Mononuclear cell (primary cell): ENCODE data around the gene RUFY3. TPM values are rescaled to one million over a fixed set of nuclear protein-coding genes. Genes with fewer than 3 reads are reported as not detected.

Experiments
- H3K27me3 ChIP-seq: 2 replicates; pipeline ENCODE4 v1.6.0; 2011; ENCODE audit warnings: low read length, control low read depth; ENCODE audit not compliant: insufficient read depth
- H3K4me1 ChIP-seq: 2 replicates; pipeline ENCODE4 v1.5.1; 2011; ENCODE audit warnings: mild to moderate bottlenecking, low read length, control low read depth; ENCODE audit not compliant: insufficient read depth
- H3K4me3 ChIP-seq: 2 replicates; pipeline ENCODE4 v1.5.1; 2011; ENCODE audit warnings: mild to moderate bottlenecking, low read length, moderate library complexity
- H3K9me3 ChIP-seq: 2 replicates; pipeline ENCODE4 v1.5.1; 2011; ENCODE audit warnings: low read depth, mild to moderate bottlenecking, control low read depth, low read length
- total RNA-seq: library from RNA; depleted of rRNA; stranded (reverse); fragments of >200 nt; gene quantifications from one replicate; pipeline ENCODE4 v1.2.3, GENCODE V29; 2012

Gene RUFY3
- total RNA-seq, 1 donor: 40.3 TPM

DNA sequence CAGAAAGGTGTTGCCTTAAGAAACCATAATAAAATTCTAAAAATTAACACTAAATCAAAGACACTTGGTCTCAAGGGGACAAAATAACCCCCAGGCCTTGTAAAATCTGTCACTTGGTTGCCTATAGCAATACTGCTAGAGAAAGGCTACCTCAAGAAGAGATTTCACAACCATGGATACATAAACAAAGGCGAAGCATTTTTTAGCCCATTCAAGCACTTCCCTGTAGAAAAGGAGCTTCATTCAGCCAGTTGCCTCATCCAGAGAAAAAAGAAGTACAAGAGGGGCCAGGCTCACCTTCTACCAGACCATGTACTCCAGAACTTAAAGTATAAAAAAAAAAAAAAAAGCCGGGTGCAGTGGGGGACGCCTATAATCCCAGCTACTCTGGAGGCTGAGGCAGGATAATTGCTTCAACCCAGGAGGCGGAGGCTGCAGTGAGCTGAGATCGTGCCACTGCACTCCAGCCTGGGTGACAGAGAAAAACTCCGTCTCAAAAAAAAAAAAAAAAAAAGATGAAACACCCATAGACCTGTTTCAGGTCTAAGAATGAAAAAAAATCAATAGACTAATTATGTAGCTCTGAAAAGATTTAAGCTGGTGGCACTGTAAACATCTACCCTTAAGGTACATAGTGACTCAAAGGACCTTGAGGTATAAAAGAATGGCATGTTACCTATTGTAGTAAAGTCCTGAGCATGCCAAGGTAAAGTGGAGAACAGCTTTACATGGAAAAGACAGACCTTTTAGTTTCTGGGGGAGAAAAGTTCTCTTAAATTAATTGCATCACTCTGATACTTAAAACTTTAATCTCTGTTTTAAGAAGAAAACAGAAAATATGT is 18.0 kb downstream of the RUFY3 start:
- Histone ChIP-seq H3K27me3 (no peaks in the 10 kb centered on the region), H3K4me3 (no peak overlapping the region), H3K4me1 (peaks cover 41% of the 10 kb centered on the region), H3K9me3 (no peaks in the 10 kb centered on the region)

DNA sequence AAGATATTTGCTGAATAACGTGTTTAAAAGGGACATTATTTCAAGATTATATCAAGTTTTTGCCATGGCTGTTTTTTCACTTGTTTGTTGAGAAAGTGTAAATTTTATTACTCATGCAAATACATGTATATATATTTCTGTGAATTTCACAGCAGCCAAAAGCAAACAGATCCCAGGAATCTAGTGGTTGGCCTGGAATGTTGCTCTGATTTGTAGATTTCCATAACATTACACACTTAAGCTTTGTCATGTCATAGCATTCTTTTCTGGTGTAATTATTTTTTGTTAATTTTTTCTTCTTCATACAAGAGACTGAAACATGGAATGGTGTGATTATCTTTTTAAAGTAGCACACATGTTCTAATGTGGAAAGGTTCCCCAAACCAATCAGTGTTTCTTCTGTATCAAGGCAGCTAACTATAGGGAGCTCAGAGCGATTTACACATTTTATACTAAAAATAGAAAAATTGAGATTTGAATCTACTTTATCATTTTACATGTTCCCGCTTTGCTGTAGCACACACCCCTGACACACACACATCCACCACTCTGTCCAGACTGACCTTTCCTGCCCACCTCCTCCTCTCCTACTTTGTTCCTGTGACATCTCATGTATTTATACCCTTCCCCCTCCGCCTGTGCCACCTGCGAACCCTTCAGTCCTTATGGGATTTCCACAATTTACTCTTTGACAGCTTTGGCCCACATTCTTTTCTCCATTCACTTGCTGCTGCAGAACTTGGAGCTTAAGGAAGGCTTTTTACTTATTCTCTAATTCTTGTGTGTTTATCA is 20.3 kb downstream of the RUFY3 start:
- Histone ChIP-seq H3K4me3 (no peak overlapping the region), H3K27me3 (no peaks in the 10 kb centered on the region), H3K9me3 (no peaks in the 10 kb centered on the region), H3K4me1 (peaks cover 18% of the 10 kb centered on the region)

- Histone ChIP-seq H3K27me3 (no peaks in the 10 kb centered on the region), H3K4me3 (no peak overlapping the region), H3K4me1 (peaks cover 17% of the 10 kb centered on the region), H3K9me3 (no peaks in the 10 kb centered on the region)
Measured at GRCh38 chr4:70743731-70744130, 22.0 kb downstream of the RUFY3 start.

- Histone ChIP-seq H3K9me3 (no peaks in the 10 kb centered on the region), H3K27me3 (no peaks in the 10 kb centered on the region), H3K4me3 (no peak overlapping the region), H3K4me1 (peaks cover 9% of the 10 kb centered on the region)
Measured at GRCh38 chr4:70746179-70746839, 24.5 kb downstream of the RUFY3 start.

GRCh38 chr4:70747874-70748273 is 26.1 kb downstream of the RUFY3 start:
- peaks cover 12% of the 10 kb centered on the region for H3K4me1 ChIP-seq
- H3K27me3 ChIP-seq: no peaks in the 10 kb centered on the region
- no peaks in the 10 kb centered on the region for H3K9me3 ChIP-seq
- H3K4me3 ChIP-seq: no peak overlapping the region

- Histone ChIP-seq H3K4me1 (peaks cover 19% of the 10 kb centered on the region), H3K27me3 (no peaks in the 10 kb centered on the region), H3K9me3 (no peaks in the 10 kb centered on the region), H3K4me3 (no peak overlapping the region)
Measured at GRCh38 chr4:70749313-70749712, 27.5 kb downstream of the RUFY3 start.

DNA sequence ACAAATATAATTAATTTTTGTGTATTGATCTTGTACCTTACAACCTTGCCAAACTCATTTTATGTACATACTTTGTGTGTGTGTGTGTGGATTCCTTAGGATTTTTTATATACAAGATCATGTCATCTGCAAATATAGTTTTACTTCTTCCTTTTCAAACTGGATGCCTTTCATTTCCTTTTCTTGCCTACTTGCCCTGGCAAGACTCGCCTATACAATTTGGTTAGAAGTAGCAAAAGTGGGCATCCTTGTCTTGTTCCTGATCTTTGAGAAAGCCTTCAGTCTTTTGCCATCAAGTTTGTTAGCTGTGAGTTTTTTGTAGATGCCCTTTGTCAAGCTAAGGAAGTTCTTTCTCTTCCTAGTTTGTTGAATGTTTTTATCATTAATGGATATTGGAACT is 30.5 kb downstream of the RUFY3 start:
- H3K4me3 ChIP-seq: no peak overlapping the region
- peaks cover 23% of the 10 kb centered on the region for H3K4me1 ChIP-seq
- no peaks in the 10 kb centered on the region for H3K9me3 ChIP-seq
- H3K27me3 ChIP-seq: no peaks in the 10 kb centered on the region

- H3K27me3 ChIP-seq: no peaks in the 10 kb centered on the region
- peaks cover 13% of the 10 kb centered on the region for H3K4me1 ChIP-seq
- H3K9me3 ChIP-seq: no peaks in the 10 kb centered on the region
- no peak overlapping the region for H3K4me3 ChIP-seq
Measured at GRCh38 chr4:70753630-70754029, 31.9 kb downstream of the RUFY3 start.

DNA sequence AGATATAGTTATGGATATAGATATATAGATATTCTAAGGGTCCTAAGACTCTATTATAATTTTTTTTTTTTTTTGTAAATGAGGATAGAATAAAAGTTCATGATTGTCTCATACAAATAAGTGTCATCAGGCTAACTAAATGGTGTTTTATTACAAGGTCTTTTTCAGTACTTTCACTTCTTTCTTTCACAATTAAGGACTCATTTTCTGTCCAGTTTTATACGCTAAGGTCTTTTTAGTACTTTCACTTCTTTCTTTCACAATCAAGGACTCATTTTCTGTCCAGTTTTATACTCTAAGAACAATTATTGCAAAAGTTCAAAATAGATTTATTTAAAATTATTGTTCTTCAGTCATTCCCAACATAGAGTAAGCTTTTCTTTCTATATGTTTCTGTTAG is 32.7 kb downstream of the RUFY3 start:
- Histone ChIP-seq H3K9me3 (no peaks in the 10 kb centered on the region), H3K4me1 (peaks cover 13% of the 10 kb centered on the region), H3K27me3 (no peaks in the 10 kb centered on the region), H3K4me3 (no peak overlapping the region)

- no peaks in the 10 kb centered on the region for H3K9me3 ChIP-seq
- H3K4me1 ChIP-seq: peaks cover 13% of the 10 kb centered on the region
- no peaks in the 10 kb centered on the region for H3K27me3 ChIP-seq
- no peak overlapping the region for H3K4me3 ChIP-seq
Measured at GRCh38 chr4:70754990-70755688, 33.4 kb downstream of the RUFY3 start.

DNA sequence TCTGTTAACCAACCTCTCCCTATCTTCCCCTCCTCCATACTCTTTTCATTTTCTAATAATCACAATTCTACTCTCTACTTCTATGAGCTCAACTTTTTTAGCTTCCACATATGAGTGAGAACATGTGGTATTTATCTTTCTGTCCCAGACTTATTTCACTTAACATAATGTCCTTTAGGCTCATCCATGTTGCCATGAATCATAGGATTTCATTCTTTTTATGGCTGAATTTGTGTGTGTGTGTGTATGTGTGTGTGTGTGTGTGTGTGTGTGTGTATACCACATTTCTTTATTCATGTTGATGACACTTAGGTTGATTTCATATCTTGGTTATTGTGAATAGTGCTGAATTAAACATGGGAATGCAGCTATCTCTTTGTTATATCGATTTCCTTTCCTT is 37.4 kb downstream of the RUFY3 start:
- no peaks in the 10 kb centered on the region for H3K27me3 ChIP-seq
- no peak overlapping the region for H3K4me3 ChIP-seq
- peaks cover 5% of the 10 kb centered on the region for H3K4me1 ChIP-seq
- H3K9me3 ChIP-seq: no peaks in the 10 kb centered on the region

GRCh38 chr4:70759627-70760026 is 37.9 kb downstream of the RUFY3 start:
- H3K9me3 ChIP-seq: no peaks in the 10 kb centered on the region
- peaks cover 4% of the 10 kb centered on the region for H3K4me1 ChIP-seq
- H3K27me3 ChIP-seq: no peaks in the 10 kb centered on the region
- no peak overlapping the region for H3K4me3 ChIP-seq

DNA sequence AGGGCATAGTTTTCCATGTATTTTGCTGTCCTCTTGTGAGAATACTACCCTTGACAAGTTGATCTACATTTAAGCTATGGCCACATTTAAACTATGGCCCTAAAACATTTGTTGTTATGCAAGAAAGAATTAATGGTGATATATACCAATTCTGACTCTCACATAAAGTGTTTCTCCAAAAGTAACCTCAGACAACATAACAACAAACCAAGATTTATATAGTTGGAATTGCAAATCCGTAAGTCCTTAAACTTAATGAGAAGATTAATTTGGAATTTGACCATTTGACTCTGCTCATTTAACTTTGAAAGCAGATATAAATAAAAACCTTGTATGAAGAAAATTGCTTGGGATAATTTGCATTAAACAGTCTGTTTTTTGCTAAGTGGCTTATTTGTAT is 38.9 kb downstream of the RUFY3 start:
- H3K4me3 ChIP-seq: no peak overlapping the region
- no peaks in the 10 kb centered on the region for H3K4me1 ChIP-seq
- H3K27me3 ChIP-seq: no peaks in the 10 kb centered on the region

GRCh38 chr4:70761276-70761816 is 39.6 kb downstream of the RUFY3 start:
- Histone ChIP-seq H3K4me1 (no peaks in the 10 kb centered on the region), H3K4me3 (no peak overlapping the region), H3K9me3 (no peaks in the 10 kb centered on the region), H3K27me3 (no peaks in the 10 kb centered on the region)

More for the DNA sequence above, 38.9 kb downstream of the RUFY3 start:
- H3K9me3 ChIP-seq: no peaks in the 10 kb centered on the region
